HL-60/S4 treated with phorbol 12-myristate 13-acetate at 8.2 ng/mL for 4 days and 3 days (cell line): ENCODE data around the gene NLRP8.
"Not testable (repeated sequence)": the region's sequence is repeated elsewhere in the genome, so short reads cannot be mapped to it uniquely, and the experiment has no call there.

Source experiments
- in situ Hi-C: fragments of 300-500 bp; cut with MboI; formaldehyde crosslinking; loops from 2 replicates; pipeline ENCODE4 v1.15.0; 2022; ENCODE audit warnings: low sequenced_read_pairs

NLRP8 gene

DNA sequence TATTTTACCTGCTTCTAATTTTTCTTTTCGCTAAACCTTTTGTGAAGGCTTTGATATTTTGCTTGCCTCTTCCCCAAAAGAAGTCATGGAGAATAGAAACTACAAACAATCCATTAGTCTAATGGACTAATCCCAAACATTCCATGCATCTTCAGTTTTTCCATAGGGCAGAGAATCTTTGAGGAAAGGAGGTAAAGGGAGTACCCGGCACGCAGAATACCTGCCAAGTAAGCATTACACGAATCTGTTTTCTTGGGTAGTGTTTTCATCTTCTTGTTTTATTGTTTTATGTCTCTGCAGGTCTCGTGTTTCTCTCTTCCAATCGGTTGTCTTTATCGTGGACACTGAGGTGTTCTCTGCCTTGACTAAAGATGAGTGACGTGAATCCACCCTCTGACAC lies at the start of gene NLRP8:
TSS of gene NLRP8 (plus strand) at position 301 of the 400 bp plus-strand sequence.
- in situ Hi-C loops: no loop called here

DNA sequence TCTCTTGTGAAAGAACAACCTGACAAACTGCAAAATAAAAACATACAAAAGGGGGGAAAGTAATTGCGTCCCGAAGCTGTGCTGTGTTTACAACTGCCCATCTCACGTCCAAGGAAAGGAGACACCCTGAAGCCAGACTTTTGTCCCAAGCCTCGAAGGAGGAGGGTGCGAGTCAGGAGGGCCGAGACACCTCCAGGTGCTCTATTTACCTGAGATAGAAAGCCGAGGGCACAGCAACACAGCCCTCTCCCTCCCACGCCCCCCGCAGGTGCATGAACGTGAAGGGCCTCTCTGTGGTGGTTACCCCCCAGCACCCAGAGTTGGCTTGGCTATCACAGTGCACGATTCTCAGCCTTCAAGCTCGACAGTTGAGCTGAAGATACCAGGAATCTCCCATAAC lies 48.7 kb upstream of the NLRP8 start:
- in situ Hi-C loops: no loop called here

DNA sequence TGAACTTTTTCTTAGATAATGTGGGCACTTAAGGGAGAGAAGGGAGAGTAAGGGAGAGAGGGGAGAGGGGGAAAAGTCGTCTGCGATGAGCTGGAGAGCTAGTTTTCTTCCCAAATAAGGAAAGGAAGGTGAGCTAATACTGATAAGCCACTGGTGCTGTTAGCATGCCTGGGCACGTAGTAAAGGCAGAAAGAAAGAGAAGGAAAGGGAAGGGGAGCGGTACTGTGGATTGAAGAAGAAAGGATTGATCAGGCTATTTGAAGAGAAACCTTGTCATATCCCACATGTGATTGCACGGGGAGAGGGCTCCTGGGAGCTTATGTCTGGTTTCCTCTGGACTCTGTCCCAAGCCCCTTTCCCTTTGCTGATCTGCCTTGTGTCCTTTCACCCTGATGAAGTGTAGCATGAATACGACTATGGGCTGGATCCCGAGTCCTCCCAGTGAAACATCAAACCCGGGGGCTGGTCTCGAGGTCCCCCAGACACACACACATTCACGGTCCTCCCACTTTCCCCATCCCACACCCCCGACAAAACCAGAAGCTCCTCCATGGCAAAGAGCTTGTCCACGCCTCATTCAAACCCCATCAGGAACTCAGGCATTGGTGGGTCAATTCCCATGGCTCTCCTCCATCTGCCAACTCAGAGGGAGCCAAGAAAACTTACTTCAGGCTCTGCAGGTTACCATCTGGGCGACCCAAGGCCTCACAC lies 46.1 kb upstream of the NLRP8 start:
- in situ Hi-C loops: no loop called here

DNA sequence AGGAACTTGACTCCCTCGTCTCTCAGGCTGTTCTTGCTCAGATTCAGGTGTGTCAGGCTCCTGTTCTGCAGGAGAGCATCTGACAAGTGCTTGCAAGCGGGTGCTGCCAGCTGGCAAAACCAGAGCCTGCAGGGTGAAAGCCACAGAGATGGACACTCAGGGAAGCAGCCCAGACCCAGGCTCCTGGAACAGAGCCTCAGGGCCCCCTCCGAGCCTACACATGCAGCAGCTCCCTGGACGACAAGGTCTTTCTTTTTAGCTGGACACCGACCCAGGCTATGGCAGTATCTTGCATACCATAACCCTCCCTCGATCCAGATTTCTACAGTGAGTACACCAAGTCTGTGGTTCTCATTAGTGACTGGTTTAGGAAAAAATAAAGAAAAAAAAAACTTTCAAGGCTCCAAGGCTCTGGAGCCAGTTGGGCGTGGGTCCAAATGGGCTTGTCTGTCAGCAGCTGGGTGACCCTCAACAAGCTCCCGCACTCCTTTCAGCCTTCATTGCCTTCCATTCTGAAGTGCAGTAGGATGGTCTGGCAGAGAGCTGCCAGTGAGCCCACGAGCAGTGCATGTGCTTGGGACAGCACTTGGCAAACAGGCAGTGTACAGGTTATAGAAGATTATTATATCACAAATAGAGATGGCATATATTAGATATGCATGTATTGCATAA lies 45.4 kb upstream of the NLRP8 start:
- in situ Hi-C loops: no loop called here

DNA sequence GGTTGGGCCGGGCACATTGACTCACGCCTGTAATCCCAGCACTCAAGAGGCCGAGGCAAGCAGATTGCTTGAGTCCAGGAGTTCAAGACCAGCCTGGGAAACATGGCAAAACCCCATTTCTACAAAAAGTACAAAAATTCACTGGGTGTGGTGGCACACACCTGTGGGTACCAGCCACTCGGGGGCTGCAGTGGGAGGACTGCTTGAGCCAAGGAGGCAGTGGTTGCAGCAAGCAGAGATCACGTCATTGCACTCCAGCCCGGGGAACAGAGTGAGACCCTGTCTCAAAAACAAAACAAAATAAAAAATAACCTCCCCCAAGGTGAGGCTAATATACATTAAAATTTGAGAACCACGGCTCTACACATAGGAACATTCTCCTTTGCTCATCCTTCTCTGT lies 40.3 kb upstream of the NLRP8 start:
- in situ Hi-C loops: no loop called here

DNA sequence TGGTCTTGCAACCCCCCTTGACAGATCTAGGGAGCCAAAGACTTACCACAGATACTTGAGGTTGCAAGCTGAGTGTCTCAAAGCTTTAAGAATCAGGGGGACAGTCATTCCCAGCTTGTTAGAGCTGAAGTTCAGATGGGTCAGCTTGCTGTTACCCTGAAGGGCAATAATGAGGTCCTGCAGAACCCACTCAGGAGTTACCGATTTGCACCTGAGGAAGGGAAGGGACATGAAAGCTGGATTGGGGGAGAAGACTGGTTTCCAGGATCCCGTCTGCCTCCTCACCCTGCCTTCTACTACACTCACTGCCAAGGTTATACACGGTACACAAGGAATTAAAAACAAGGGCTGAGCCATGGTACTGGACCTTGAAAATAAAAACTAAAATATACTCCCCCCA lies 39.9 kb upstream of the NLRP8 start:
- in situ Hi-C loops: no loop called here

DNA sequence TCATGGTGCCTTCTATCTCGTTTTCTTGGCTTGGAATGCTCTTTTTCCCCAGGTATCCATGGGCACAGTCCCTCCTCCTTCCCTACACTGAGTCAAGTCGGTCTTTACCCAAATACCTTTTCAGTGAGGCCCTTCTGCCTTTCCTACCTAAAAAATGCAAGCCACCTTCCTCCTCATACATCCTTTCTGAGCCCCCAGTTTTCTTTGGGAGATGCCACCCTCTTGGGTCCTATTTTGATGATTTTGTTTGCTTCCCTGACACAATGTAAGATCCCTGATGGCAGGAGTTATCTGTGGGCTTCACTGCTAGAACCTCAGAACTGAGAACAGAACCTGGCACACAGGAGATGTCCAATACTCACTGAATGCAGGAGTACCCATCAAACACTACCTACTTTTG lies 37.8 kb upstream of the NLRP8 start:
- in situ Hi-C loops: no loop called here

DNA sequence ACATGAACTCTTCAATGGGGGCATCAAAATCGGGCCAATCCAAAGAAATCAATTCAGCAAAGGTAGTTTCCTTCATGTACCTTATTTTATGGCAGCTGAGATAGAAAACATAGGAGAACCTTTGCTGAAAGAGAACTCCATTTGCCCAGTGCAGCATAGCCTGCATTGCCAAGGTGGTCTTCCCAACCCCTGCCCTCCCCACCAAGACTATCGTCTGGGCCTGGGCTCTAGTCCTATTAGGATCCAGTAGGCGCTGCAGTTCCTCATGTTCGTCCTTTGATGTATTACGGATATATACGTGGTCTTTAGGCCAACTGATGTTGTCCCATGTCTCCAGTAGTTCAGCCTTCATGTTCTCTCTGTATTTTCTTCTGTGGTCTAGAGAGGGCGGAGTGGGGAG lies 34.7 kb upstream of the NLRP8 start:
- in situ Hi-C loops: no loop called here

DNA sequence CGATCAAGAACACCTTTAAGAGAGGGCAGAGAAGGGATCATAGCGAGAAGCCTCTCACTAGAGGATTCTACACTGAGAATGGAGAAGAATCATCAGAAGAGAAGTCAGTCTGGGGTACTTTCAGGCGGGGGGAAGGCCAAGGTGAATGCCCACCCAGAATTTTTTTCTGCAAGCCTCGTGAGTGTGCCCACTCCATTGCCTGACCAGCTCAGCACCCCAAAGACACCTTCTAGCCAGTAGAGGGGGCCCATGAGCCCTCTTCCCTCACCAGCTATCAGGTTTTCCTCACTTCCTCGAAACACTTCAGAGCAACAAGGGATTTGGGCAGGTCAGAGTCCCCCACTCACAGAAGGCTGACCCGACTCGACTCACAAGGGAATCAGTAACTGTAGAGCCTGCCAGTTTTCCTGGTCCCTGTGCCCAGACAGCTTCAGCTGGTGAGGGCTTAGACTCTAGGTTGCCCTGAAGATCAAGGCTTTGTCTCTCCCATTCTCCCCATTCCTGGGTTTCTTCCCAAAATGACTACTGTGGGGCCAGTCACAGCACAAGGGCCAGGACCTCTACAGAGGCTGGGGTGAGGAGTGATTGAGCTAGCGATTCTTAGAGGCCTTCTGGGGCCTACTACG lies 33.9 kb upstream of the NLRP8 start:
- in situ Hi-C loops: no loop called here

DNA sequence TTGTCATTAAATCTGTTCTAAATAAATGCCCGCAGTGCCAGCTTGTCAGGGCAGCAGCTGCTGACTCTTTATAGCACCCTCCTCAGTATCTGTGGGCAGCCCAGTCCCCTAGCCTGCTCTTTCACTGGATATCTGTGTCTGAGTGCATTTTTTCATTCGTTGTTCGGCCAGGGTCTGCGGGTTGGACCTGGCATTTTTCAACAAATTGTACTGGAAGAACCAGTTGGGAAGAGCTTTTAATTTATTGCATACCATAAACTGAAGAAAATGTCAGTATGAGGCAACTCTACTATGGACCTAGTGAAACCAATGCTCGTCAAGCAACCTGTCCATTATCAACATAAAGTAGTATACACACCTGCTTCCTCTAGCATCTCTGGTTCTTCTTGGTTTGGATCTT lies 24.1 kb upstream of the NLRP8 start:
- in situ Hi-C loops: no loop called here

DNA sequence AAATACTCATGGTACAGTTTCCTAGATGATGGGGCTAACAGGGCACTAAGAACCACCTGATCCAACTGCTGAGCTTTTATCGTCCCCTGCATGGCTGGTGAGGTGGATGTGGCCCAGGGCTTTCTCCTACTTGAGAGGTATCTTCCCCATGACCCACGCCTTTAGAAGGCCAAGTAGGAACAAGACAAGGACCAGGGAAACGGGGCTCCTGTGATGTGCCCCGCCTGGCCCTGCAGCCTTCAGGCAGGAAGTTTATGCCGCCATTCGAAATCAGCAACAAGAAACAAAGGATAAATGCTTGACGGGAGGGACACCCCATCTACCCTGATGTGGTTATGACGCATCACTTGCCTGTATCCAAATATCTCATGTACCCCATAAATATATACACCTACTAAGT lies 19.6 kb upstream of the NLRP8 start:
- in situ Hi-C loops: no loop called here

DNA sequence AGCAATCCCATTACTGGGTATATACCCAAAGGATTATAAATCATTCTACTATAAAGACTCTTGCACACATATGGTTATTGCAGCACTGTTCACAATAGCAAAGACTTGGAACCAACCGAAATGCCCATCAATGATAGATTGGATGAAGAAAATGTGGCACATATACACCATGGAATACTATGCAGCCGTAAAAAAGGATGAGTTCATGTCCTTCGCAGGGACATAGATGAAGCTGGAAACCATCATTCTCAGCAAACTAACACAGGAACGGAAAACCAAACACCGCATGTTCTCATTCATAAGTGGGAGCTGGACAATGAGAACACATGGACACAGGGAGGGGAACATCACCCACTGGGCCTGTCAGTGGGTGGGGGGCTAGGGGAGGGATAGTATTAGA lies 18.4 kb upstream of the NLRP8 start:
- in situ Hi-C loops: not testable (repeated sequence)

DNA sequence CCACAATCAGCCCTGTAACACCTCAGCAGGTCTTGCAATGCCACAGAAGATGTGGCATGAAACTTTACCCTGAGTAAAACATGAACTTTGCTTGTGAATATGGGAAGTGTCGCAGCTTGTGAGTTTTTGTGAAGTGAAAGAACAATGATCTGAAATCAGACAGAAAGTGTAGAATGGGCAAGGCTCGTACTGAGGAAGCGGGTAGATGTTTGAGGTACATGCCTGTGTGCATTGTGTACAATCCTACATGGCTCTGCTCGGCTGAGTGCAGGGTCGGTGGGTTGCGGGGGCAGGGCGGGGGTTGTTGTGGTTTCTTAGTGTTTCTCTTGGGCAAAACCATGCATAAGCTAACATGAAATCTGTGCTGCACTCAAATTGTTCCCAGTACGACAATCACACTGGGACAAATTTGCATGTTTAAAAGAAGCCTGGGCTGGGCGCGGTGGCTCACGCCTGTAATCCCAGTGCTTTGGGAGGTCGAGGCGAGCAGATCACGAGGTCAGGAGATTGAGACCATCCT lies 16.6 kb upstream of the NLRP8 start:
- in situ Hi-C loops: no loop called here

DNA sequence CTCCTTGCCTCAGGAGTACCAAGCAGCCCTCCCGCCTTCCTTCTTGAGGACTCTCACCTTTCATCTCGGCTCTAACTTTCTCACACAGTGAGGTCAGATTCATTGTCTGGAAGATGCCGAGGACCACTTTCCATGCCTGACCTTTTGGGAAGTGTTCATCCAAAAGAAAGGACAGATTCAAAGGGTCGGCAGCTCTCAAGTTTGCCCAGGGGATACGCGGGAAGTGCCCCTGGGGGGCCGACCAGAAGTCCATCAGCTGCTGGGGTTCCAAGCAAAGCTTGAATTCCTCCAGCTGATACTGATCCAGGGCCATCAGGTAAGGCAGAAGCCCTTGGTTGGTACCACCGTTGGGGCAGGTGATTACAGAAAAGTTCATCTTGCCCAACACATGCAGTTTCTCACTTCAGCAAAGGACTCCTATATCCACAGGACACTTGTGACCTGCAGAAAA lies 15.7 kb upstream of the NLRP8 start, which contains the start of gene NLRP13:
TSS of gene NLRP13 (minus strand) at position 401 of the 451 bp plus-strand sequence. CDS start at position 376, 25 bp downstream.
- in situ Hi-C loops: no loop called here

DNA sequence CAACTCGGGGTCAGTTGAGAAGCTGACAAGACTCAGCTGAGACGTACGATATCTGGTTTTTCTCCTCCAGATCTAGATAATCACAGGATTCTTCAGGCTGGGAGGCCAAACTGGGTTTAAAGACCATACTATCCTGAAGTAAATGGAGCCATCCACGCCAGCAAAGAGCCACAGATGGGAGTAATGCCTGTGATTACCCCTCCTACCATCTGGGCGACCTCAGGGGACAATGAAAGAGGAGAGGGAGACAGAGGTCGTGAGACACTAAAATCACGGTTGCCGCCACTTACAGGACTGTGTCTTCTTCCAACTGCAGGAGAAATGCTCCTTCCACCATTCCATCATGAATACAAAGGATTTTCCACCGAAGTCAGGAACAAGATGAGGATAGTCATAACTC lies 12.4 kb upstream of the NLRP8 start:
- in situ Hi-C loops: no loop called here

DNA sequence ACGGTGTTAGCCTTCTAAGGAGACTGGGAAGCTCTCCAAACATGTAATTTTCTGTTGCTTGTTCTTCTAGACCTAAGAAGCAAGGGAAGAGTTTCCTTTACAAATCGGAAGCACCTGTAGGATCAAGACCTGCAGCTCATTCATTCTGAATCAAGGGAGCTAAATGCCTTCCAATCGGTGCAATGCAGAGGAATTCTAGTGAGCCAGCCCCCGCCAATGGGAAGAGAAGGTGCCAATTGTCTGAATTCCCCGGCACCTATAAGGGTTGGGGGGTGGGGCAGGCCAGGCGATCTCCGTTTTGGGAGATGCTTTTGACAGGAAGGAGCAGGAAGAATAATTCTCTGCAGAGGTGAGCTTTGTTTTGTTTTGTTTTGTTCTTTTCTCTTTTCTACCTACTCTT lies 8.4 kb upstream of the NLRP8 start:
- in situ Hi-C loops: no loop called here

DNA sequence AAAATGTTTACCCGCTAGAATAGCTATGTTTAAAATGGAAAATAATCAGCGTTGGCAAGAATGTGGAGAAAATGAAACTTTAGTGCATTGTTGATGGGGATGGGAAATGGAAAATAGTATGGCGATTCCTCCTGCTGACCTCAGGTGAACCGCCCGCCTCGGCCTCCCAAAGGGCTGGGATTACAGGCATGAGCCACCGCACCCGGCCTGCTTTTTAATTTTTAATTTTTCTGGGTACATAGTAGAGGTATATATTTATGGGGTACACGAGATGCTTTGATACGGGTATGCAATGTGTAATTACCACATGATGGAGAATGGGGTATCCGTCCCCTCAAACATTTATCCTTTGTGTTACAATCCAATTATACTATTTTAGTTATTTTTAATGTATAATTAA lies 7.3 kb upstream of the NLRP8 start:
- in situ Hi-C loops: no loop called here

DNA sequence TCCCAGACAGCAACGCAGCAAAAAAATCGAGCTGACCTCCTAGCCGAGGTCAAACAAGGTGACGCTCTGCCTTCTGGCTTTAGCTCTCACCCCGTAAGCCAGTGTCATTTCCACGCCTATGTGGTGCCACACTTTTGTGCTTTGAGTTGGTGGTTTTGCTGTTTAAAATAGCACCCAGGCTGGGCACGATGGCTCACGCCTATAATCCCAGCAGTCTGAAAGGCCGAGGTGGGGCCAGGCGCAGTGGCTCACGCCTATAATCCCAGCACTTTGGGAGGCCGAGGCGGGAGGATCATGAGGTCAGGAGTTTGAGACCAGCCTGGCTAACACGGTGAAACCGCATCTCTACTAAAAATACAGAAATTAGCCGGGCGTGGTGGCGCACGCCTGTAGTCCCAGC lies 2.9 kb downstream of the NLRP8 start:
- in situ Hi-C loops: not testable (repeated sequence)

DNA sequence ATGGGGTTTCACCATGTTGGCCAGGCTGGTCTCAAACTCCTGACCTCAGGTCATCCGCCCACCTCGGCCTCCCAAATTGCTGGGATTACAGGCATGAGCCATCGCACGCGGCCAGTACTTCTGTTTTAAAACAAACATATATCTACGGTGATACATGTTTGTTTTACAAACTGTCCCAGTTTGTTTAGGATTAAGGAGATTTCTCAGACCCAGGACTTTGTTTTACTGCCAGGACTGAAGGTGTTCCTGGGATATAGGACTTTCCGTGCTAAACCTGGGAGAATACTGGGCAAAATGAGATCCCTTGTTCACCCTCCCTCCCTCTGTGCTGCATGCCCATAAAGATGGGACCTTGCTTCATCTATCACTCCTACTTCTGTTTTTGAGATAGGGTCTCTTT lies 8.8 kb downstream of the NLRP8 start:
- in situ Hi-C loops: no loop called here

DNA sequence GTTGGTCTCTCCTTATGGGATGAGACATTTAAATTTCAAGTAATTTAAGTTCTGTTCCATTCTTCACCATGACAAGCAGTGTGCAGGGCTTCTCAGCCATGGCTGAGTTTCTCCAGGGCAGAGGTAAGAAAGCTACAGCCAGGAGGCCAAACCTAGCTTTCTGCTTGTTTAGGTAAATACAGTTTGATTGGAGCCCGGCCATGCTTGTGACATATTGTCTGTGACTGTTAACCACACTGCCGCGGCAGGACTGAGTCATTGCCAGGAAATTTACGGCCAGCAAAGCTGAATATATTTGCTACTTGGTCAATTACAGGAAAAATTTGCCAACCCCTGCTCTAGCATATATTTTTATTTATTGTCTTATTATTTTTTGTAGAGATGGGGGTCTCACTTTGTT lies 10.7 kb downstream of the NLRP8 start:
- in situ Hi-C loops: no loop called here

DNA sequence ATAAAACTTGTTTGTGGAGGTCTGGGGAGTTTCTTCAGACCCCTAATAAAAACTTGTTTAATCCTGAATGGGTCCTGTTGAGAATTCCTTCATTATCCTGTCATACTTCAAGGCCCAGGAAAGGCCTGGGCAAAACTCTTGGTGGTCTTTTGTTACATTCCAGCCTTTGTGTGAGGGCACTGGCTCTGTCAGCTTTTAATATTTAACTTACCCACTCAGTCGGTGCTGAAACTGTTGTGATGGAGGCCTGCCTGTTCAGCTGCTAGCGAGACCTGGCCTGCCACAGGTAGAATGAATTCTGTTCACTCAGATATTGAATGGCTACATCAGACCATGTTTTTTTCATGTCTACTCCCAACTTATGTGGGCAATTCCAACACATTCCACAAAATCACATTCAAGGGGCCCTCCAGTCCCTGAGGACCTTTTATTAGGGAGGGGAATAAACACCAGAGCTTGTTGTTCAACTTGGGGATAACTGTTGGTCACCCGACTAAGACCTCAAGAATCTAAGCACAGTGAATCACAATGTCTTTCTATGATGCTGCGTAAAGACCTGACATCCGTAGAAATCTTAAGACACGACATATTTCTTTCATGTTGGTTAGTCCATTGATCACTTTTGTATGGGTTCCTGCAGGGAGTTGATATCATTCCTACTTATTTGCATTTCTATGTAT lies 12.5 kb downstream of the NLRP8 start:
- in situ Hi-C loops: no loop called here
